MM.1S (cell line): ENCODE measurements around the gene CCT6B.

ENCODE experiments used
- CTCF ChIP-seq: fragments of 300-600 bp; sonication (generic); IDR thresholded peaks from 2 replicates; pipeline ENCODE4 v1.5.1; 2016; ENCODE audit warnings: antibody characterized with exemption, low read length, mixed read lengths
- EZH2 ChIP-seq: fragments of 300-600 bp; sonication (generic); optimal IDR thresholded peaks from 2 replicates; pipeline ENCODE3; 2017; ENCODE audit warnings: low read depth, mild to moderate bottlenecking, antibody characterized with exemption, low read length, mixed read lengths

DNA sequence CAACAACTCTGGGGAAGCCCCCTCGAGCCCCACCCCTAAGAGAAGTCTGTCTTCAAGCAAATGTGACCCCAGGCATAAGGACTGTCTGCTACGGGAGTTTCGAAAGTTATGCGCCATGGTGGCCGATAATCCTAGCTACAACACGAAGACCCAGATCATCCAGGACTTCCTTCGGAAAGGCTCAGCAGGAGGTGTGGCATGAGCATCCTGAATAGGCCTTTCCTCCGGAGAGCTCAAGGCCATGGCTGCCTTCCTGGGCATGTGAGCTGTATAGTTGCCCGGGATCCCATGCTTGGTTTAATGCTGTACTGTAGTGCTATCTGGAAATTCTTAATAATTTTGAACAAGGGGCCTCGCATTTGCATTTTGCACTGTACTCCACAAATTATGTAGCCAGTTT lies 28.2 kb upstream of the CCT6B start:
- TF ChIP-seq CTCF (no peak), EZH2 (no peak)
